CD4-positive, alpha-beta T cell treated with Interleukin-17A for 1 hour (primary cell): ENCODE data around the gene ARL6.
"Not testable (repeated sequence)": the region's sequence is repeated elsewhere in the genome, so short reads cannot be mapped to it uniquely, and the experiment has no call there.

Source experiments
- DNase-seq: peaks from one replicate; pipeline ENCODE4 v3.0.0-alpha.2; 2020

The ARL6 gene

GRCh38 chr3:97821774-97822358, 57.3 kb downstream of the ARL6 start, which contains the start of gene CRYBG3:
CRYBG3 (plus strand) TSS chr3:97822011; CDS start chr3:97822207, 196 bp downstream.
- peak; percentile 80 for DNase-seq

DNA sequence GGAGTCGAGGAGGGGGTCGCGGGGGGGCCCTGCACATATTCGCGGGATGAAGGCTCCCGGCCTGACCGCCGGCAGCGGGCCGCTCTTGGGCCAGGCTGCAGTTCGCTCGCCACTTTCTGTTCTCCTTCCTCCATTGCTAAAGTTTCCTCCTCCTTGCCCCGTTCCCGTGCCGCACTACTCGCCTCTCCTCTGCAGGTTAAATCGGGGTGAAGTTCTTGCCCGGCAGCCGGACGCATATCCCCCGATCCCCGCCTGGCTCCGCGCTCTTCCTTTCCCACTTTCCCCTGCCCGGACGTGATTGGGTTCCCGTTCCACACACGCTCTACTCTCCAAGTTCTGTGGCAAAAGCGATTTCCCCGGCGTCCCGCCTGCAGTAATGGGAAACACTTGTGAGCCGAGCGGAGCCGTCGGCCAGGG, 57.8 kb downstream of the ARL6 start:
- DNase-seq = peak; percentile 8

GRCh38 chr3:97823046-97824004, 58.8 kb downstream of the ARL6 start:
- no peak for DNase-seq

DNA sequence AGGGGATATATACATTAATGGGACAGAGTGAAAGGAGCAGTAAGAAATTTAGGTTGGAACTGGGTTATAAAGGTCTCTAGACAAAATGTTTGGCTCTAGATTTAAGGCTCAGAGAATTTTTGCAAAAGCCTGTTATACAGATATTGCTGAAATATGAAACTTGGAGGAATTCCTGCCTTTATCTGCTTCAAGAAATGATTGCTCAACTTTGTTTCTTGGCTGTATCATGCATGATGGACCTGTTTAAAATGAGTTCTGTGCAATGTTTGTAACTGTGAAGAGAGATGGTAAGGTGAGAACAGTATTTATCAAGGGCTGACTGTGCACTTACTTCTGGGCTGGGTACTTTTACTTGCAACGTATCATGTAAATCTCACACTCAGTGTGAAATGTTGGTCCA, 60.5 kb downstream of the ARL6 start:
- no peak for DNase-seq

- no peak for DNase-seq
Measured at GRCh38 chr3:97827741-97828471, 63.3 kb downstream of the ARL6 start.

GRCh38 chr3:97829198-97829597, 64.6 kb downstream of the ARL6 start:
- DNase-seq = no peak

- DNase-seq = no peak
Measured at GRCh38 chr3:97830638-97831037, 66.1 kb downstream of the ARL6 start.

- DNase-seq = no peak
Measured at GRCh38 chr3:97831140-97831539, 66.6 kb downstream of the ARL6 start.

DNA sequence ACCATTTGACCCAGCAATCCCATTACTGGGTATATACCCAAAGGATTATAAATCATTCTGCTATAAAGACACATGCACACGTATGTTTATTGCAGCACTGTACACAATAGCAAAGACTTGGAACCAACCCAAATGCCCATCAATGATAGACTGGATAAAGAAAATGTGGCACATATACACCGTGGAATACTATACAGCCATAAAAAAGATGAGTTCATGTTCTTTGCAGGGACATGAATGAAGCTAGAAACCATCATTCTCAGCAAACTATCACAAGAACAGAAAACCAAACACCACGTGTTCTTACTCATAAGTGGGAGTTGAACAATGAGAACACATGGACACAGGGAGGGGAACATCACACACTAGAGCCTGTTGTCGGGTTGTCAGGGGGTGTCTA, 68.6 kb downstream of the ARL6 start:
- DNase-seq = not testable (repeated sequence)

- no peak for DNase-seq
Measured at GRCh38 chr3:97835761-97836160, 71.2 kb downstream of the ARL6 start.

GRCh38 chr3:97838393-97838792, 73.8 kb downstream of the ARL6 start:
- no peak for DNase-seq

DNA sequence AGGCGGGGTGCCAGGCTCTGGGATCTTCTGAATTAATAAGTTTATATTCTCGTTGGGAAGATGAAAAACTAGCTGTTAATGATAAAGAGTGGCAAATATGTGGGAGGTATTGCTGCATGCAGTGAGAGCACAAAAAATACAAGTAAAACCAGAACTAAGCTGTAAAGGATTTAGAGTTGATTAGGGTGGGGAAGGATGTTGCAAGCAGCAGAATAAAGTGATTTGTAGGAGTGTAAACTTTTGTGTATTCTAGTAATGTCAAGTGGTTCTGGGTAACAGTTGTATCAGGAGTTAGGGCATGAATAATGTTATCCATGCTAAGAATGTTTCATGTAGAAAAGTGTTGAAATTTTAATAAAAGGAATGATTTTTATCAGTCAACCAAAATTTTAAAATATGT, 75.4 kb downstream of the ARL6 start:
- no peak for DNase-seq

DNA sequence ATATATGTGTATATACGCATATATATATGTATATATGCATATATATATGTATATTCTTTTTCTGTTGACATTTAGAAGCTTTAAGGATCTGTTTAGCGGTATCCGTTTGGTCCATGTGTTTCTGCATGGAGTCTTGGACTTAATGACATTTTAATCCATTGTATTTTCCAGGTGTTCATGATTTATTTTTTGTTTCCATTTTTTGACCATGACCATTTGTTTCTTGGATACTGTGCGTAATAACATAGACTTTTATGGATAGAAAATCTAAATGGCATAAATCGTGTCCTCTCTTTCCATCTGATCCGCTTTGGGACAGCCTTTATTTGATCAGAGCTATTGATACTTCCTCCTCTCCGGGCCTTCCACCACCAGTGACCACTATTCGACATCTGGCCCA, 76.7 kb downstream of the ARL6 start:
- DNase-seq = no peak

DNA sequence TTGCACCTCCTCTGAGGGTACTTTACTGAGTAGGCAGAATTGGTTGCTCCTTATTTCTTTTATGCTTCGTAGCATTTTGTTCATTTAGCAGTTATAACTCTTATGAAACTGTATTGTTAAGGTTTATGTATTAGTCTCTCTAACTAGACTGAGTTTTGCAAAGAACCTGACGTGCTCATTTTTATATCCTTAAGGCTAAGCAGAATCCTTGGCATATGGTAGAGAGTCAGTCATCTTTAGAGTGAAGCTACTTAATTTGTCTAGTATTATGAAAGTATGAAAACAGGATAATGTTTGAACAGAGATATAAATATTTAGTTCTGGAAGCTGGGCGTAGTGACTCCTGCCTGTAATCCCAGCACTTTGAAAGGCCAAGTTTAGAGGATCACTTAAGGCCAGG, 77.4 kb downstream of the ARL6 start:
- DNase-seq = no peak

DNA sequence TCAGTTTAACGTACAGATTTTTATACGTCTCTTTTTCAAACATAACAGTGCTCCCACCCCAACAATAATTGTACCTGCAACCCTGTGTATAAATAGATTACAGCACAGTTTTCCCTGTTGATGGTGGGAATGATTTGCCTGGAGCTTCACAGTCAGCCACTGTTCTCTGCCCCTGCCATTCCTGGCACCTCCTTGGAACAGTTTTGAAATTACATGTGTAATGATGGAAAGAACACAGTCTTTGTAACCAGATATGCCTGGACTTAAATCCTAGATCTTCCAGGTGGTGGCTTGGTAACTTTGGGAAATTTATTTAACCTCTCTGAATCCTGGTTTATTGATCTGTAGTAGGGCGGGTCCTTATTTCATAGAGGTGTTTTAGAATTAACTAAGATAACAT, 84.2 kb downstream of the ARL6 start:
- DNase-seq = no peak
